ENCODE measurements around the gene DCTN4.

The DCTN4 gene

GRCh38 chr5:150662731-150663516 lies 95.9 kb downstream of the DCTN4 start:
- TF ChIP-seq Cebpa-rat (IDR thresholded peaks at IDR 0.05): no peak
- H3K36me3 ChIP-seq: no peaks in the 10 kb centered on the region

GRCh38 chr5:150661821-150662596 lies 96.8 kb downstream of the DCTN4 start:
- Histone ChIP-seq H4K20me1 (no peaks in the 10 kb centered on the region), H3K36me3 (no peaks in the 10 kb centered on the region), H3K4me1 (peaks cover 7% of the 10 kb centered on the region), H3K27me3 (no peaks in the 10 kb centered on the region), H3K27ac (no peak overlapping the region), H3K4me3 (no peak overlapping the region), H3K9me3 (no peaks in the 10 kb centered on the region), H3K4me2 (no peak overlapping the region), H3K9ac (no peak overlapping the region)
- TF ChIP-seq Cebpa-rat (IDR thresholded peaks at IDR 0.05): no peak

More at GRCh38 chr5:150662731-150663516, 95.9 kb downstream of the DCTN4 start:
- Histone ChIP-seq H3K9me3 (no peaks in the 10 kb centered on the region), H3K27ac (no peak overlapping the region), H4K20me1 (no peaks in the 10 kb centered on the region), H3K4me2 (no peak overlapping the region), H3K27me3 (no peaks in the 10 kb centered on the region), H3K4me1 (peaks cover 6% of the 10 kb centered on the region), H3K9ac (no peak overlapping the region), H3K4me3 (no peak overlapping the region)

GRCh38 chr5:150661086-150661485 lies 97.7 kb downstream of the DCTN4 start, which contains the start of gene MYOZ3:
Gene MYOZ3, plus strand, starts transcription at chr5:150661251. Its CDS starts 1,691 bp downstream, at chr5:150662942.
- TF ChIP-seq Cebpa-rat (IDR thresholded peaks at IDR 0.05): no peak
- Histone ChIP-seq H3K4me1 (peaks cover 8% of the 10 kb centered on the region), H3K27ac (no peak within 1 kb of the TSS), H3K9me3 (no peaks in the 10 kb centered on the region), H3K36me3 (no peaks in the 10 kb centered on the region), H3K4me3 (no peak within 1 kb of the TSS), H3K27me3 (no peaks in the 10 kb centered on the region), H4K20me1 (no peaks in the 10 kb centered on the region), H3K4me2 (no peak within 1 kb of the TSS), H3K9ac (no peak within 1 kb of the TSS)

- H3K36me3 ChIP-seq: no peaks in the 10 kb centered on the region
- TF ChIP-seq Cebpa-rat (IDR thresholded peaks at IDR 0.05): no peak
- H4K20me1 ChIP-seq: peaks cover 5% of the 10 kb centered on the region; the same call in 1 of the 2 replicates
- peaks cover 16% of the 10 kb centered on the region for H3K4me1 ChIP-seq
- H3K9ac ChIP-seq: no peak overlapping the region
- no peaks in the 10 kb centered on the region for H3K27me3 ChIP-seq
- H3K4me3 ChIP-seq: no peak overlapping the region
- H3K27ac ChIP-seq: no peak overlapping the region
- H3K9me3 ChIP-seq: no peaks in the 10 kb centered on the region
- H3K4me2 ChIP-seq: no peak overlapping the region
These were observed 98.5 kb downstream of the DCTN4 start for GRCh38 chr5:150660108-150660831.

GRCh38 chr5:150659360-150660107 lies 99.3 kb downstream of the DCTN4 start:
- no peak overlapping the region for H3K27ac ChIP-seq
- H3K9me3 ChIP-seq: no peaks in the 10 kb centered on the region
- peaks cover 7% of the 10 kb centered on the region; the same call in 1 of the 2 replicates for H4K20me1 ChIP-seq
- no peaks in the 10 kb centered on the region for H3K27me3 ChIP-seq
- TF ChIP-seq Cebpa-rat (IDR thresholded peaks at IDR 0.05): no peak
- H3K4me1 ChIP-seq: peaks cover 21% of the 10 kb centered on the region
- no peak overlapping the region for H3K4me2 ChIP-seq
- H3K9ac ChIP-seq: no peak overlapping the region
- H3K36me3 ChIP-seq: no peaks in the 10 kb centered on the region
- no peak overlapping the region for H3K4me3 ChIP-seq

GRCh38 chr5:150658699-150659265 lies 100.0 kb downstream of the DCTN4 start:
- H3K36me3 ChIP-seq: 0 out of 2 replicates have a peak, but pooled peaks cover 4% of the 10 kb centered on the region
- no peak overlapping the region for H3K9ac ChIP-seq
- no peaks in the 10 kb centered on the region for H3K9me3 ChIP-seq
- H3K27ac ChIP-seq: no peak overlapping the region
- H4K20me1 ChIP-seq: peaks cover 10% of the 10 kb centered on the region; the same call in 1 of the 2 replicates
- TF ChIP-seq Cebpa-rat (IDR thresholded peaks at IDR 0.05): no peak
- no peak overlapping the region for H3K4me2 ChIP-seq
- no peaks in the 10 kb centered on the region for H3K27me3 ChIP-seq
- peaks cover 28% of the 10 kb centered on the region for H3K4me1 ChIP-seq
- H3K4me3 ChIP-seq: no peak overlapping the region

Data from BLaER1 (cell line).